ENCODE measurements around the gene TEKT3. TPM values are rescaled to one million over a fixed set of nuclear protein-coding genes. Genes with fewer than 3 reads are reported as not detected.
A peak's percentile ranks its signal among the peaks of the same experiment; 100 is the strongest.

The TEKT3 gene
- polyA plus RNA-seq, 4 donors: 0.24 to 1.2 TPM; not detected in 2

DNA sequence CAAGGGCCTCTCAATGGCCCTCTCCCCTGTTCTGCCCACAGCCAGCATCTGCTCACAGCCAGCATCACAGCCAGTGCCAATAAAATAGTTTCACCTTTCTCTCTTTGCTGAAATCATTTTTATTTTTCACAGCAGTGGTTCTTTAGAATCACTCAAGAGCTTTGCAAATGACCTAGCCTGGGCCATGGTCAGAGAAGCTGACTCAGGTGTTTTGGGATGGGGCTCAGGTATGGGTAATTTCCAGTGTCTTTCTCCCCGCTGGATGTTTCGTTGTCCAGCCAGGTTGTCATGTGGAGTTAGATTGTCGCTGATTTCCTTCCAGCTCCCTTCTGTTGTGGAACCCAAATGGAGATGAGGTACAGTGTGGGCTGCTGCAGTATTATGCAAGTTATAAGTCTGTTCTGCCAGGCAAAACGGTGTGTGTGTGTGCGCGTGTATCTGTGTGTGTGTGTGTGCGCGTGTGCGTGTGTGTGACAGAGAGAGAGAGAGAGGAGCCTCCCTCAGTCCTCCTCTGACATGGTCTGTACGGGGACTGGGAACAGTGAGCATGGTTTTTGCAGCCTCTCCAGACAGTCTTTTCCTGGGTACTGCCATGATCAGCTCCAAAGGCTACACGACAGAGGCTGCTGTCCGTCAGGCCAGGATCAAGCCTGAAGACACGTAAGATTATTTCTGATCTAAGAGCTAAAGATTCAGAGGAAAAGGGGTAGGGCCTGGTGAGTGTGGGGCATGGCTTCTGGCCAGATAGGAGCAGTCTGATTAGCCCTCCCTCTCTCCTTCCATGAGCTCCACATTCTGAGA is 74.9 kb downstream of the TEKT3 start:
- Histone ChIP-seq H3K9me3 (ENCODE audit: control insufficient read depth in 2 of 2, insufficient read depth in 1 of 2, low read depth in 1 of 2, low read length in 1 of 2) (no peaks in the 10 kb centered on the region), H3K27me3 (ENCODE audit: control insufficient read depth in 3 of 3, insufficient read depth in 3 of 3, low read length in 3 of 3) (peaks cover 0 to 18% (median 4%) of the 10 kb centered on the region in 3 donors), H3K4me3 (ENCODE audit: low read depth in 1 of 3, low read length in 3 of 3) (no peak overlapping the region), H3K4me1 (ENCODE audit: control insufficient read depth in 3 of 3, insufficient read depth in 2 of 3, low read depth in 1 of 3, low read length in 2 of 3) (peaks cover 0 to 22% (median 2%) of the 10 kb centered on the region in 3 donors), H3K27ac (ENCODE audit: low read depth in 1 of 3, low read length in 2 of 3) (no peak overlapping the region), H3K36me3 (ENCODE audit: control insufficient read depth in 3 of 3, insufficient read depth in 2 of 3, low read depth in 1 of 3, low read length in 3 of 3) (no peaks in the 10 kb centered on the region)
- FAIRE-seq (no peak), DNase-seq (no peak)
- 91 to 92% (median 91%) methylated on average over 13 of the region's 13 CpGs for WGBS, 3 donors

- H3K27ac ChIP-seq (ENCODE audit: low read depth in 1 of 3, low read length in 2 of 3): peak within 1 kb of the TSS in 1 of 3 donors; percentile 62
- FAIRE-seq (no peak), DNase-seq (no peak)
- H3K4me3 ChIP-seq (ENCODE audit: low read depth in 1 of 3, low read length in 3 of 3): peak within 1 kb of the TSS in 1 of 3 donors; percentile 29
- H3K27me3 ChIP-seq (ENCODE audit: control insufficient read depth in 3 of 3, insufficient read depth in 3 of 3, low read length in 3 of 3): peaks cover 0 to 18% (median 4%) of the 10 kb centered on the region in 3 donors
- no peaks in the 10 kb centered on the region for H3K9me3 ChIP-seq (ENCODE audit: control insufficient read depth in 2 of 2, insufficient read depth in 1 of 2, low read depth in 1 of 2, low read length in 1 of 2)
- peaks cover 0 to 25% (median 2%) of the 10 kb centered on the region in 3 donors for H3K4me1 ChIP-seq (ENCODE audit: control insufficient read depth in 3 of 3, insufficient read depth in 2 of 3, low read depth in 1 of 3, low read length in 2 of 3)
- WGBS, 3 donors: 58 to 76% (median 67%) methylated on average over 6 of the region's 6 CpGs
- no peaks in the 10 kb centered on the region for H3K36me3 ChIP-seq (ENCODE audit: control insufficient read depth in 3 of 3, insufficient read depth in 2 of 3, low read depth in 1 of 3, low read length in 3 of 3)
Measured at GRCh38 chr17:15265131-15265530, 76.3 kb downstream of the TEKT3 start, which contains the start of gene PMP22. PMP22 (minus strand) TSS chr17:15265326; CDS start chr17:15260727, 4,599 bp downstream.

DNA sequence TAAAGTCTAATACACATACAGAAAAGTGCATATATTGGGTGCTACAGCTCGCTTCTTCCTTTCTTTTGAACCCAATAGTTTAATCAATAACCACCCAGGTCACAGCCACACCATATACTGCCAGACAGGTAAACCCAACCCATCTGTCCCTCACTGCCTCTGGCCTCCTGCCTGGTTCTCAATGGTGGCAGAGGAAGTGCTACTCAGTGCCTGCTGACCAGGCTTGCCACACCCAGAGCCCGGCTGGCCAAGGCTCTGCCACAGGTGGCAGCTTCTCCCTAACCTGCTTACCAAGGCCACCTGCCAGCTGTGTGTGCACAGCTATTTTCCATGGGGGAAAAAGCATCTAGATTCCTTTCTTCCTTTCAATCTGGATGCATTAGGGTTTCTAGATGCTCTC is 76.9 kb downstream of the TEKT3 start:
- DNase-seq (peak; percentile 32 to 88), FAIRE-seq (no peak)
- Histone ChIP-seq H3K4me1 (ENCODE audit: control insufficient read depth in 3 of 3, insufficient read depth in 2 of 3, low read depth in 1 of 3, low read length in 2 of 3) (peaks cover 0 to 28% (median 2%) of the 10 kb centered on the region in 3 donors), H3K9me3 (ENCODE audit: control insufficient read depth in 2 of 2, insufficient read depth in 1 of 2, low read depth in 1 of 2, low read length in 1 of 2) (no peaks in the 10 kb centered on the region), H3K27me3 (ENCODE audit: control insufficient read depth in 3 of 3, insufficient read depth in 3 of 3, low read length in 3 of 3) (peaks cover 0 to 18% (median 4%) of the 10 kb centered on the region in 3 donors), H3K27ac (ENCODE audit: low read depth in 1 of 3, low read length in 2 of 3) (peak overlapping the region in 1 of 3 donors; percentile 62), H3K36me3 (ENCODE audit: control insufficient read depth in 3 of 3, insufficient read depth in 2 of 3, low read depth in 1 of 3, low read length in 3 of 3) (no peaks in the 10 kb centered on the region), H3K4me3 (ENCODE audit: low read depth in 1 of 3, low read length in 3 of 3) (peak overlapping the region in 1 of 3 donors; percentile 29)
- 9 to 40% (median 27%) methylated on average over 2 of the region's 2 CpGs for WGBS, 3 donors

- 15 to 41% (median 33%) methylated on average over 3 of the region's 3 CpGs for WGBS, 3 donors
- FAIRE-seq: no peak
- Histone ChIP-seq H3K27ac (ENCODE audit: low read depth in 1 of 3, low read length in 2 of 3) (peak overlapping the region in 1 of 3 donors; percentile 57), H3K36me3 (ENCODE audit: control insufficient read depth in 3 of 3, insufficient read depth in 2 of 3, low read depth in 1 of 3, low read length in 3 of 3) (peaks cover 0 to 7% (median 2%) of the 10 kb centered on the region in 3 donors), H3K27me3 (ENCODE audit: control insufficient read depth in 3 of 3, insufficient read depth in 3 of 3, low read length in 3 of 3) (peaks cover 0 to 18% (median 4%) of the 10 kb centered on the region in 3 donors), H3K4me1 (ENCODE audit: control insufficient read depth in 3 of 3, insufficient read depth in 2 of 3, low read depth in 1 of 3, low read length in 2 of 3) (peaks cover 0 to 28% (median 2%) of the 10 kb centered on the region in 3 donors), H3K4me3 (ENCODE audit: low read depth in 1 of 3, low read length in 3 of 3) (no peak overlapping the region), H3K9me3 (ENCODE audit: control insufficient read depth in 2 of 2, insufficient read depth in 1 of 2, low read depth in 1 of 2, low read length in 1 of 2) (no peaks in the 10 kb centered on the region)
- DNase-seq: peak in 1 of 2 donors; percentile 34
Measured at GRCh38 chr17:15263680-15264079, 77.7 kb downstream of the TEKT3 start.

- peak overlapping the region in 2 of 3 donors; percentile 61 to 76 for H3K4me3 ChIP-seq (ENCODE audit: low read depth in 1 of 3, low read length in 3 of 3)
- H3K4me1 ChIP-seq (ENCODE audit: control insufficient read depth in 3 of 3, insufficient read depth in 2 of 3, low read depth in 1 of 3, low read length in 2 of 3): peaks cover 0 to 32% (median 2%) of the 10 kb centered on the region in 3 donors
- no peaks in the 10 kb centered on the region for H3K9me3 ChIP-seq (ENCODE audit: control insufficient read depth in 2 of 2, insufficient read depth in 1 of 2, low read depth in 1 of 2, low read length in 1 of 2)
- H3K27me3 ChIP-seq (ENCODE audit: control insufficient read depth in 3 of 3, insufficient read depth in 3 of 3, low read length in 3 of 3): peaks cover 0 to 18% (median 4%) of the 10 kb centered on the region in 3 donors
- FAIRE-seq (no peak), DNase-seq (peak in 1 of 2 donors; percentile 75)
- H3K27ac ChIP-seq (ENCODE audit: low read depth in 1 of 3, low read length in 2 of 3): peak overlapping the region; percentile 69 to 95 (median 90)
- WGBS, 3 donors: 2 to 3% (median 3%) methylated on average over 17 of the region's 17 CpGs
- peaks cover 0 to 12% (median 2%) of the 10 kb centered on the region in 3 donors for H3K36me3 ChIP-seq (ENCODE audit: control insufficient read depth in 3 of 3, insufficient read depth in 2 of 3, low read depth in 1 of 3, low read length in 3 of 3)
Measured at GRCh38 chr17:15263206-15263579, 78.2 kb downstream of the TEKT3 start.

DNA sequence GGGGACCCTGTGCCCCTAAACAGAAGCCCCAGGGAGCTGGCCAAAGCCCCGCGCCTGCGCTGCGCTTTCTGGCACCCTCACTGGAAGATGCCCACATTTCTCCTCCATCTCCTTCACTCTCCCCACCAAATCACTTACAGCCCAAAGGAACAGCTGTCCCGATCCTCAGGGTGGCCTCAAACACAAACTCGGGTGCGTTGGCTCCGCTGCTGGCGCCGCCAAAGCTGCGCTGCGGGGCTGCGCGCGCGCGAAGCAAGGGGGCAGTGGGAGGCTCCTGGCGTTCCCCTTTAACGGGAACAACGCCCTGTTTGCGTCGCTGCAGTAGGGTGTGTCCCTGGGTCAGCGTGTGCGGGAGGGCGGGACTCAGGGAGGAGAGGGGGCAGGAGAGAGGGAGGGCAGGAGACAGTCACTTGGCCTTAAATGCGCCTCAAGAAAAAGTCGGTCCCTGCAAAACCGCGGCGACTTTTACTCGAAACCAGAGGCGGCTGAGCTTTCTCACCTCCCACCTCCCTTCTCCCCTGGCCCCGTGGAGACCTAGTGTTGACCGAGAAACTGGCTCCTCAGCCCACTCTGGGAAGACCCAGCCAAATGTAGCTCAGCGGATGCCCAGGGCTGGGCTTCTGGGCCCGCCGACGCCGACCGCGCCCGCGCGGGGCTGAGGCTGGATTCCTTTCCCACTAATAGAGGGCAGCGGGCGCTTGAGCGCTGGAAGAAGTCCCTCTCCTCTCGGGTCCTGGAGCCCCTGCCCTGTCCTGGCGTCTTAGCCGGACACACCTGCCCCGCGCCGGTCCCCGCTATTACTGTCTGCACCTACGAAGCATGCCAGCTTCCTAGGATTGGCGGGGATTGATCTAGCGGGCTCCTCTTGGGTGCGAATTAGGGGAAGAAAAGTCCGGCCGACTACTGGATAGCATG is 78.8 kb downstream of the TEKT3 start:
- 2 to 7% (median 3%) methylated on average over 54 to 60 of the region's 60 CpGs for WGBS, 3 donors
- H3K4me3 ChIP-seq (ENCODE audit: low read depth in 1 of 3, low read length in 3 of 3): peak overlapping the region; percentile 52 to 76 (median 61)
- H3K9me3 ChIP-seq (ENCODE audit: control insufficient read depth in 2 of 2, insufficient read depth in 1 of 2, low read depth in 1 of 2, low read length in 1 of 2): no peaks in the 10 kb centered on the region
- H3K27ac ChIP-seq (ENCODE audit: low read depth in 1 of 3, low read length in 2 of 3): peak overlapping the region; percentile 69 to 95 (median 90)
- peaks cover 0 to 18% (median 4%) of the 10 kb centered on the region in 3 donors for H3K27me3 ChIP-seq (ENCODE audit: control insufficient read depth in 3 of 3, insufficient read depth in 3 of 3, low read length in 3 of 3)
- DNase-seq (peak; percentile 91), FAIRE-seq (no peak)
- peaks cover 0 to 38% (median 2%) of the 10 kb centered on the region in 3 donors for H3K4me1 ChIP-seq (ENCODE audit: control insufficient read depth in 3 of 3, insufficient read depth in 2 of 3, low read depth in 1 of 3, low read length in 2 of 3)
- H3K36me3 ChIP-seq (ENCODE audit: control insufficient read depth in 3 of 3, insufficient read depth in 2 of 3, low read depth in 1 of 3, low read length in 3 of 3): peaks cover 0 to 14% (median 2%) of the 10 kb centered on the region in 3 donors

GRCh38 chr17:15261802-15262290 is 79.6 kb downstream of the TEKT3 start:
- peaks cover 0 to 18% (median 4%) of the 10 kb centered on the region in 3 donors for H3K27me3 ChIP-seq (ENCODE audit: control insufficient read depth in 3 of 3, insufficient read depth in 3 of 3, low read length in 3 of 3)
- peaks cover 0 to 42% (median 2%) of the 10 kb centered on the region in 3 donors for H3K4me1 ChIP-seq (ENCODE audit: control insufficient read depth in 3 of 3, insufficient read depth in 2 of 3, low read depth in 1 of 3, low read length in 2 of 3)
- DNase-seq: peak in 1 of 2 donors; percentile 40
- H3K9me3 ChIP-seq (ENCODE audit: control insufficient read depth in 2 of 2, insufficient read depth in 1 of 2, low read depth in 1 of 2, low read length in 1 of 2): no peaks in the 10 kb centered on the region
- WGBS, 3 donors: 2 to 11% (median 6%) methylated on average over 9 of the region's 9 CpGs
- H3K36me3 ChIP-seq (ENCODE audit: control insufficient read depth in 3 of 3, insufficient read depth in 2 of 3, low read depth in 1 of 3, low read length in 3 of 3): peaks cover 1 to 16% (median 2%) of the 10 kb centered on the region in 3 donors
- H3K4me3 ChIP-seq (ENCODE audit: low read depth in 1 of 3, low read length in 3 of 3): peak overlapping the region; percentile 52 to 76 (median 61)
- FAIRE-seq: no peak
- peak overlapping the region; percentile 28 to 95 (median 90) for H3K27ac ChIP-seq (ENCODE audit: low read depth in 1 of 3, low read length in 2 of 3)

All from small intestine (tissue), 7 donors.